Amygdala (tissue), 56 donors: ENCODE results near the gene MYO7B.
A peak's percentile ranks its signal among the peaks of the same experiment; 100 is the strongest.

ENCODE experiments used
- DNase-seq, 56 donors: peaks; one replicate each; lab custom pipeline; 2025; lab: John Stamatoyannopoulos, UW

The MYO7B gene

GRCh38 chr2:127632592-127633489 lies 97.4 kb downstream of the MYO7B start:
- no peak for DNase-seq

- DNase-seq: no peak
Observed at GRCh38 chr2:127633556-127634065, 98.1 kb downstream of the MYO7B start.

GRCh38 chr2:127634066-127634617 lies 98.7 kb downstream of the MYO7B start:
- peak in 4 of 56 donors; percentile 23 to 37 (median 31) for DNase-seq

GRCh38 chr2:127634626-127635379 lies 99.3 kb downstream of the MYO7B start:
- no peak for DNase-seq

GRCh38 chr2:127635380-127636237 lies 100.1 kb downstream of the MYO7B start:
- DNase-seq: no peak

- no peak for DNase-seq
Observed at GRCh38 chr2:127636248-127637235, 101.1 kb downstream of the MYO7B start.

- DNase-seq: no peak
Observed at GRCh38 chr2:127637236-127637630, 101.8 kb downstream of the MYO7B start.

GRCh38 chr2:127637725-127638252 lies 102.3 kb downstream of the MYO7B start:
- DNase-seq: no peak

GRCh38 chr2:127638361-127639110 lies 103.1 kb downstream of the MYO7B start:
- no peak for DNase-seq

- no peak for DNase-seq
Observed at GRCh38 chr2:127639111-127639474, 103.6 kb downstream of the MYO7B start.

- peak in 6 of 56 donors; percentile 14 to 45 (median 35) for DNase-seq
Observed at GRCh38 chr2:127640082-127641072, 104.9 kb downstream of the MYO7B start.

- DNase-seq: no peak
Observed at GRCh38 chr2:127641133-127641532, 105.7 kb downstream of the MYO7B start.

GRCh38 chr2:127641846-127642507 lies 106.5 kb downstream of the MYO7B start:
- DNase-seq: no peak

- DNase-seq: no peak
Observed at GRCh38 chr2:127642706-127643438, 107.4 kb downstream of the MYO7B start.

GRCh38 chr2:127643439-127644065 lies 108.1 kb downstream of the MYO7B start:
- peak in 2 of 56 donors; percentile 25 to 31 for DNase-seq
